ENCODE measurements around the gene CDKL1.

DNA sequence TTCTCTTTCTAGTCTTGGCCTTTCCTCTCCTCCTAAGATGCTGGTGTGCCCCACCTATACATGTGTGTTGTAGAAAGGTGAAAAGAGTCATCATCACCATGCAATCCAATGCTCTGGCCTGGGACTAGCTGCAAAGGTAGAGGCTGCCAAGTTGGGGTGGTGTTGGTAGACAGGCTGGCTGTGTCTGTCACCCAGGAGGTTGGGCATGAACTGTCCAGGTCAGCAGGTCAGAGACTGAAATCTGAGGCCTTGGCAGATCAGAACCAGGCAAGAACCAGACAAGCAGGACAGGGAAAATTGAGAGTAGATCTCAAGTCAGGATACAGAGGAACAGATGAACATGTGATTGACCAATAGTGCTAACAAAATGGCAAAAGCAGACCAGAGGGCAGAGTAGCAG is 110.8 kb downstream of the CDKL1 start:
- TF ChIP-seq EZH2 (IDR thresholded peaks at IDR 0.05; ENCODE audit: borderline replicate concordance, low read depth, low read length, poor library complexity, severe bottlenecking) = no peak
- TF ChIP-seq, protein P1, sequence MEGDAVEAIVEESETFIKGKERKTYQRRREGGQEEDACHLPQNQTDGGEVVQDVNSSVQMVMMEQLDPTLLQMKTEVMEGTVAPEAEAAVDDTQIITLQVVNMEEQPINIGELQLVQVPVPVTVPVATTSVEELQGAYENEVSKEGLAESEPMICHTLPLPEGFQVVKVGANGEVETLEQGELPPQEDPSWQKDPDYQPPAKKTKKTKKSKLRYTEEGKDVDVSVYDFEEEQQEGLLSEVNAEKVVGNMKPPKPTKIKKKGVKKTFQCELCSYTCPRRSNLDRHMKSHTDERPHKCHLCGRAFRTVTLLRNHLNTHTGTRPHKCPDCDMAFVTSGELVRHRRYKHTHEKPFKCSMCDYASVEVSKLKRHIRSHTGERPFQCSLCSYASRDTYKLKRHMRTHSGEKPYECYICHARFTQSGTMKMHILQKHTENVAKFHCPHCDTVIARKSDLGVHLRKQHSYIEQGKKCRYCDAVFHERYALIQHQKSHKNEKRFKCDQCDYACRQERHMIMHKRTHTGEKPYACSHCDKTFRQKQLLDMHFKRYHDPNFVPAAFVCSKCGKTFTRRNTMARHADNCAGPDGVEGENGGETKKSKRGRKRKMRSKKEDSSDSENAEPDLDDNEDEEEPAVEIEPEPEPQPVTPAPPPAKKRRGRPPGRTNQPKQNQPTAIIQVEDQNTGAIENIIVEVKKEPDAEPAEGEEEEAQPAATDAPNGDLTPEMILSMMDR (conservative IDR thresholded peaks at IDR 0.05; ENCODE audit: low read depth, low read length) = no peak
